Liver (tissue), 9 donors: ENCODE measurements around the gene DGKA. TPM values are rescaled to one million over a fixed set of nuclear protein-coding genes. Genes with fewer than 3 reads are reported as not detected.

ENCODE experiments used
- DNase-seq: peaks from one replicate; pipeline ENCODE4 v3.0.0-alpha.2; 2017; ENCODE audit warnings: low spot score
- H3K27ac ChIP-seq, 2 donors: one replicate each; pipeline ENCODE4 v1.7.0; 2013; ENCODE audit warnings: inconsistent platforms in 2 of 2, low read length in 2 of 2, control low read depth in 1 of 2, low read depth in 1 of 2, mild to moderate bottlenecking in 1 of 2
- H3K27me3 ChIP-seq, 4 donors: one replicate each; pipeline versions ENCODE4 v1.6.1 to v1.7.0; 2013; ENCODE audit warnings: low read length in 3 of 4, inconsistent platforms in 1 of 4, mild to moderate bottlenecking in 1 of 4, moderate library complexity in 1 of 4; ENCODE audit not compliant: control insufficient read depth in 4 of 4, insufficient read depth in 4 of 4
- H3K36me3 ChIP-seq, 4 donors: one replicate each; pipeline versions ENCODE4 v1.6.1 to v1.7.0; 2013; ENCODE audit warnings: low read length in 3 of 4, mild to moderate bottlenecking in 3 of 4, low read depth in 1 of 4, moderate library complexity in 1 of 4; ENCODE audit not compliant: control insufficient read depth in 4 of 4, insufficient read depth in 3 of 4
- H3K4me1 ChIP-seq, 4 donors: one replicate each; pipeline versions ENCODE4 v1.6.1 to v1.7.0; 2013; ENCODE audit warnings: low read length in 3 of 4, mild to moderate bottlenecking in 3 of 4, moderate library complexity in 1 of 4; ENCODE audit not compliant: control insufficient read depth in 4 of 4, insufficient read depth in 4 of 4
- H3K4me3 ChIP-seq, 3 donors: one replicate each; pipeline versions ENCODE4 v1.6.1 to v1.7.0; 2013; ENCODE audit warnings: low read length in 3 of 3, control low read depth in 1 of 3, low read depth in 1 of 3, mild to moderate bottlenecking in 1 of 3
- H3K9ac ChIP-seq, 2 donors: one replicate each; pipeline ENCODE4 v1.7.0; 2013; ENCODE audit warnings: low read length in 2 of 2, mild to moderate bottlenecking in 2 of 2, moderate library complexity in 2 of 2, control low read depth in 1 of 2, low read depth in 1 of 2
- H3K9me3 ChIP-seq, 4 donors: one replicate each; pipeline versions ENCODE4 v1.6.1 to v1.7.0; 2013; ENCODE audit warnings: low read length in 3 of 4; ENCODE audit not compliant: control insufficient read depth in 4 of 4
- EGR1 ChIP-seq, 2 donors: IDR thresholded peaks; 2 replicates each; pipeline ENCODE4 v1.6.1; 2016 to 2018; ENCODE audit warnings: antibody characterized with exemption in 2 of 2, low read depth in 2 of 2
- FOXA1 ChIP-seq: IDR thresholded peaks from 2 replicates; pipeline ENCODE4 v1.6.1; 2016; ENCODE audit warnings: antibody characterized with exemption
- FOXA2 ChIP-seq: IDR thresholded peaks from 2 replicates; pipeline ENCODE4 v1.6.1; 2016; ENCODE audit warnings: antibody characterized with exemption
- GABPA ChIP-seq, 2 donors: IDR thresholded peaks in 1 of 2; conservative IDR thresholded peaks in 1 of 2; 2 replicates each; pipeline ENCODE4 v1.6.1; 2016; ENCODE audit warnings: antibody characterized with exemption in 2 of 2, mild to moderate bottlenecking in 1 of 2, moderate library complexity in 1 of 2
- HNF4G ChIP-seq: IDR thresholded peaks from 2 replicates; pipeline ENCODE4 v1.6.1; 2016; ENCODE audit warnings: antibody characterized with exemption
- JUND ChIP-seq, 2 donors: IDR thresholded peaks; 2 replicates each; pipeline ENCODE4 v1.6.1; 2016; ENCODE audit warnings: antibody characterized with exemption in 2 of 2
- NR2F2 ChIP-seq: IDR thresholded peaks from 2 replicates; pipeline ENCODE4 v1.6.1; 2016; ENCODE audit warnings: antibody characterized with exemption
- RAD21 ChIP-seq, 2 donors: IDR thresholded peaks; 2 replicates each; pipeline ENCODE4 v1.6.1; 2016; ENCODE audit warnings: antibody characterized with exemption in 2 of 2, mild to moderate bottlenecking in 2 of 2
- RXRA ChIP-seq, 2 donors: IDR thresholded peaks; 2 replicates each; pipeline ENCODE4 v1.6.1; 2017 to 2018; ENCODE audit warnings: antibody characterized with exemption in 2 of 2, mild to moderate bottlenecking in 1 of 2
- SP1 ChIP-seq: IDR thresholded peaks from 2 replicates; pipeline ENCODE4 v1.6.1; 2018; ENCODE audit warnings: antibody characterized with exemption, mild to moderate bottlenecking
- TAF1 ChIP-seq: conservative IDR thresholded peaks from 2 replicates; pipeline ENCODE4 v1.6.1; 2016; ENCODE audit warnings: antibody characterized with exemption, mild to moderate bottlenecking
- YY1 ChIP-seq: IDR thresholded peaks from 2 replicates; pipeline ENCODE4 v1.6.1; 2016; ENCODE audit warnings: antibody characterized with exemption, mild to moderate bottlenecking
- WGBS: extraction: QIAGEN DNeasy Blood & Tissue Kit; methylation state at CpG from one replicate; pipeline ENCODE4 v1.1.7; 2013; 5-methylcytosine and 5-hydroxymethylcytosine counted together
- polyA plus RNA-seq, 2 donors: library from polyadenylated mRNA; stranded (reverse) in 1 of 2; unstranded in 1 of 2; fragments of 200-250 nt in 1 of 2; fragments of >200 nt in 1 of 2; fragmentation: Nextera tagmentation in 1 of 2; extraction: Ambion mirVana in 1 of 2; gene quantifications; one replicate each; pipeline versions ENCODE4 v1.2.1 to v1.2.3, GENCODE V29; 2013 to 2015
- total RNA-seq, 2 donors: library from RNA; depleted of rRNA; stranded (reverse); fragments of >200 nt; gene quantifications; one replicate each; pipeline ENCODE4 v1.2.3, GENCODE V29; 2014
- TF ChIP-seq, protein P1 (sequence below): fragments of 150-350 bp; IDR thresholded peaks from 2 replicates; pipeline ENCODE4 v1.5.1; 2017; ENCODE audit warnings: improper control_type of control experiment, low read depth, low read length; ENCODE audit not compliant: missing input control
- TF ChIP-seq, protein P2 (sequence below): IDR thresholded peaks from 2 replicates; pipeline ENCODE4 v1.6.1; 2016; ENCODE audit warnings: antibody characterized with exemption
- TF ChIP-seq, protein P3 (sequence below): IDR thresholded peaks from 2 replicates; pipeline ENCODE4 v1.6.1; 2016; ENCODE audit warnings: antibody characterized with exemption
- TF ChIP-seq, protein P4 (sequence below): IDR thresholded peaks from 2 replicates; pipeline ENCODE4 v1.6.1; 2016; ENCODE audit warnings: antibody characterized with exemption
- donor health status: healthy.
- donor health status: healthy.
- donor health status: healthy.
- donor health status: healthy.
- donor health status: healthy.

Gene DGKA
- total and polyA plus RNA-seq, 4 donors = 2.1 to 10.5 (median 5.1) TPM

GRCh38 chr12:55969356-55969755 is 38.4 kb downstream of the DGKA start (continued):
- TF ChIP-seq TAF1 = no peak
- no peak for TF ChIP-seq FOXA2

DNA sequence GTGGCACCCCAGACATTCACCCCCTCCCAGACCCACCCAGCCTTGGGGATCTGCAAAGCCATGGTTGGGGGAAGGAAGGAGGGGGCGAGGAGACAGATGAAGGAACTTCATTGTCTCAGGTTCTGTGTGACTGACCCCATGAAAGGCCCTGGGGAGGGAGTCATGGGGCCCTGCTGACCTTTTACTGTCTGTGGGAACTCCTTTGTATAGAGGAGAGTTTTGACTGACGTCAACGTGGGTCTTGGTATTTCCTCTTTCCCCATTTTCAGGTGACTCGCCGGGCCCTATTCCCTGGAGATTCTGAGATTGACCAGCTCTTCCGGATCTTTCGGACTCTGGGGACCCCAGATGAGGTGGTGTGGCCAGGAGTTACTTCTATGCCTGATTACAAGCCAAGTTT is 39.8 kb downstream of the DGKA start:
- Histone ChIP-seq H3K27me3 (no peaks in the 10 kb centered on the region), H3K36me3 (peaks cover 0 to 4% (median 0%) of the 10 kb centered on the region in 4 donors), H3K4me3 (no peak overlapping the region), H3K9me3 (no peaks in the 10 kb centered on the region), H3K27ac (no peak overlapping the region), H3K9ac (no peak overlapping the region), H3K4me1 (peaks cover 13 to 40% (median 28%) of the 10 kb centered on the region in 4 donors)
- WGBS = 97% methylated on average over 7 of the region's 7 CpGs
- DNase-seq = no peak
- TF ChIP-seq JUND (IDR thresholded peaks at IDR 0.05) (no peak), SP1 (no peak), FOXA2 (no peak), RAD21 (IDR thresholded peaks at IDR 0.05) (no peak), EGR1 (IDR thresholded peaks at IDR 0.05; ENCODE audit: low read depth in 2 of 2) (no peak)
- TF ChIP-seq, protein P1, sequence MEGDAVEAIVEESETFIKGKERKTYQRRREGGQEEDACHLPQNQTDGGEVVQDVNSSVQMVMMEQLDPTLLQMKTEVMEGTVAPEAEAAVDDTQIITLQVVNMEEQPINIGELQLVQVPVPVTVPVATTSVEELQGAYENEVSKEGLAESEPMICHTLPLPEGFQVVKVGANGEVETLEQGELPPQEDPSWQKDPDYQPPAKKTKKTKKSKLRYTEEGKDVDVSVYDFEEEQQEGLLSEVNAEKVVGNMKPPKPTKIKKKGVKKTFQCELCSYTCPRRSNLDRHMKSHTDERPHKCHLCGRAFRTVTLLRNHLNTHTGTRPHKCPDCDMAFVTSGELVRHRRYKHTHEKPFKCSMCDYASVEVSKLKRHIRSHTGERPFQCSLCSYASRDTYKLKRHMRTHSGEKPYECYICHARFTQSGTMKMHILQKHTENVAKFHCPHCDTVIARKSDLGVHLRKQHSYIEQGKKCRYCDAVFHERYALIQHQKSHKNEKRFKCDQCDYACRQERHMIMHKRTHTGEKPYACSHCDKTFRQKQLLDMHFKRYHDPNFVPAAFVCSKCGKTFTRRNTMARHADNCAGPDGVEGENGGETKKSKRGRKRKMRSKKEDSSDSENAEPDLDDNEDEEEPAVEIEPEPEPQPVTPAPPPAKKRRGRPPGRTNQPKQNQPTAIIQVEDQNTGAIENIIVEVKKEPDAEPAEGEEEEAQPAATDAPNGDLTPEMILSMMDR = no peak
- TF ChIP-seq, protein P2, sequence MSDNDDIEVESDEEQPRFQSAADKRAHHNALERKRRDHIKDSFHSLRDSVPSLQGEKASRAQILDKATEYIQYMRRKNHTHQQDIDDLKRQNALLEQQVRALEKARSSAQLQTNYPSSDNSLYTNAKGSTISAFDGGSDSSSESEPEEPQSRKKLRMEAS = no peak

- H3K9ac ChIP-seq = no peak overlapping the region
These were observed 41.1 kb downstream of the DGKA start for GRCh38 chr12:55972042-55972441.

More at GRCh38 chr12:55972042-55972441, 41.1 kb downstream of the DGKA start:
- H3K36me3 ChIP-seq = peaks cover 0 to 4% (median 0%) of the 10 kb centered on the region in 4 donors
- peak overlapping the region in 1 of 2 donors; percentile 88 for H3K27ac ChIP-seq
- TF ChIP-seq NR2F2 (no peak), FOXA1 (no peak), GABPA (IDR thresholded peaks at IDR 0.05 in 1 of 2, conservative IDR thresholded peaks at IDR 0.05 in 1 of 2) (no peak), SP1 (no peak), YY1 (no peak), HNF4G (no peak), RXRA (IDR thresholded peaks at IDR 0.05) (no peak), EGR1 (IDR thresholded peaks at IDR 0.05; ENCODE audit: low read depth in 2 of 2) (no peak), FOXA2 (no peak), JUND (IDR thresholded peaks at IDR 0.05) (no peak)
- TF ChIP-seq, protein P3, sequence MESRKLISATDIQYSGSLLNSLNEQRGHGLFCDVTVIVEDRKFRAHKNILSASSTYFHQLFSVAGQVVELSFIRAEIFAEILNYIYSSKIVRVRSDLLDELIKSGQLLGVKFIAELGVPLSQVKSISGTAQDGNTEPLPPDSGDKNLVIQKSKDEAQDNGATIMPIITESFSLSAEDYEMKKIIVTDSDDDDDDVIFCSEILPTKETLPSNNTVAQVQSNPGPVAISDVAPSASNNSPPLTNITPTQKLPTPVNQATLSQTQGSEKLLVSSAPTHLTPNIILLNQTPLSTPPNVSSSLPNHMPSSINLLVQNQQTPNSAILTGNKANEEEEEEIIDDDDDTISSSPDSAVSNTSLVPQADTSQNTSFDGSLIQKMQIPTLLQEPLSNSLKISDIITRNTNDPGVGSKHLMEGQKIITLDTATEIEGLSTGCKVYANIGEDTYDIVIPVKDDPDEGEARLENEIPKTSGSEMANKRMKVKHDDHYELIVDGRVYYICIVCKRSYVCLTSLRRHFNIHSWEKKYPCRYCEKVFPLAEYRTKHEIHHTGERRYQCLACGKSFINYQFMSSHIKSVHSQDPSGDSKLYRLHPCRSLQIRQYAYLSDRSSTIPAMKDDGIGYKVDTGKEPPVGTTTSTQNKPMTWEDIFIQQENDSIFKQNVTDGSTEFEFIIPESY = no peak
- TF ChIP-seq, protein P4, sequence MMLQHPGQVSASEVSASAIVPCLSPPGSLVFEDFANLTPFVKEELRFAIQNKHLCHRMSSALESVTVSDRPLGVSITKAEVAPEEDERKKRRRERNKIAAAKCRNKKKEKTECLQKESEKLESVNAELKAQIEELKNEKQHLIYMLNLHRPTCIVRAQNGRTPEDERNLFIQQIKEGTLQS = no peak
- TF ChIP-seq, protein P2 = no peak
- 69% methylated on average over 3 of the region's 3 CpGs for WGBS
- H3K27me3 ChIP-seq = no peaks in the 10 kb centered on the region
- DNase-seq = no peak
- no peak overlapping the region for H3K4me3 ChIP-seq
- H3K9me3 ChIP-seq = no peaks in the 10 kb centered on the region
- peaks cover 13 to 38% (median 24%) of the 10 kb centered on the region in 4 donors for H3K4me1 ChIP-seq
